SK-N-SH (cell line): ENCODE results near the gene FKBP6.
"Not testable (repeated sequence)": the region's sequence is repeated elsewhere in the genome, so short reads cannot be mapped to it uniquely, and the experiment has no call there.

ENCODE experiments used
- FOXJ3 ChIP-seq: sonication (generic); formaldehyde crosslinking; IDR thresholded peaks from 2 replicates; pipeline ENCODE4 v1.5.1; 2020; ENCODE audit warnings: mild to moderate bottlenecking, missing genetic modification reagents
- MXI1 ChIP-seq: IDR thresholded peaks from 2 replicates; pipeline ENCODE4 v1.6.1; 2012; ENCODE audit warnings: mild to moderate bottlenecking, low read depth, low read length, improper control_type of control experiment
- NFIC ChIP-seq: IDR thresholded peaks from 2 replicates; pipeline ENCODE4 v1.4.0; 2012; ENCODE audit warnings: borderline replicate concordance
- NRF1 ChIP-seq: IDR thresholded peaks from 2 replicates; pipeline ENCODE4 v1.6.1; 2012; ENCODE audit warnings: low read depth, mild to moderate bottlenecking, low read length
- POLR2AphosphoS5 ChIP-seq: IDR thresholded peaks from 2 replicates; pipeline ENCODE4 v1.6.1; 2012; ENCODE audit warnings: low read depth, low read length
- RAD21 ChIP-seq: IDR thresholded peaks from 2 replicates; pipeline ENCODE4 v1.6.1; 2012; ENCODE audit warnings: mild to moderate bottlenecking, low read length
- TF ChIP-seq, protein P1 (sequence below): fragments of 200-600 bp; sonication (generic); IDR thresholded peaks from 2 replicates; pipeline ENCODE4 v1.6.1; 2017; ENCODE audit warnings: antibody characterized with exemption, mild to moderate bottlenecking, moderate library complexity
- TF ChIP-seq, protein P2 (sequence below): IDR thresholded peaks from 2 replicates; pipeline ENCODE4 v1.6.1; 2012; ENCODE audit warnings: mild to moderate bottlenecking, low read depth, low read length, moderate library complexity
- TF ChIP-seq, protein P3 (sequence below): fragments of 150-350 bp; IDR thresholded peaks from 2 replicates; pipeline ENCODE4 v1.6.1; 2016; ENCODE audit warnings: mild to moderate bottlenecking, low read depth, low read length
- TF ChIP-seq, protein P4 (sequence below): IDR thresholded peaks from 2 replicates; pipeline ENCODE4 v1.4.0; 2012; ENCODE audit warnings: low read depth, borderline replicate concordance

DNA sequence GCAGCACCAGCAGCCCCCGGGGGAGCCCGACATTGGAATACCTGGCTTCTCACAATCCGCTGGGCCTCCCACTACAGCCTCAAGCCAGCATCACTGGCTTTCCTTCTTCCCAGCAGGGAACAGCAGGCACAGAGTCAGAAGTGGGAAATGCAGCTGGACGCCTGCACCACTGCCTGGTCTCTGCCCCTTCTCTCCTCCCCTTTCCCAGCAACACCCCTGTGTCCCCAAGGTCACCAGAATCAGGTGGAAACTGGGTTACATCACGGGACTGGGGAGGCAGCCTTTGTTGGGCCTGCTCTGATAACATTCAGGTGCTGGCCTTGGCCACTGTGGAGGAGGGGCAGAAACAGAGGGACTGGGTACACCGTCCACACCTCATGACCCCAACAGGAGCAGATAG, 2.5 kb upstream of the FKBP6 start:
- not testable (repeated sequence) for TF ChIP-seq MXI1, POLR2AphosphoS5, NRF1, FOXJ3, RAD21, NFIC
- TF ChIP-seq, protein P1, sequence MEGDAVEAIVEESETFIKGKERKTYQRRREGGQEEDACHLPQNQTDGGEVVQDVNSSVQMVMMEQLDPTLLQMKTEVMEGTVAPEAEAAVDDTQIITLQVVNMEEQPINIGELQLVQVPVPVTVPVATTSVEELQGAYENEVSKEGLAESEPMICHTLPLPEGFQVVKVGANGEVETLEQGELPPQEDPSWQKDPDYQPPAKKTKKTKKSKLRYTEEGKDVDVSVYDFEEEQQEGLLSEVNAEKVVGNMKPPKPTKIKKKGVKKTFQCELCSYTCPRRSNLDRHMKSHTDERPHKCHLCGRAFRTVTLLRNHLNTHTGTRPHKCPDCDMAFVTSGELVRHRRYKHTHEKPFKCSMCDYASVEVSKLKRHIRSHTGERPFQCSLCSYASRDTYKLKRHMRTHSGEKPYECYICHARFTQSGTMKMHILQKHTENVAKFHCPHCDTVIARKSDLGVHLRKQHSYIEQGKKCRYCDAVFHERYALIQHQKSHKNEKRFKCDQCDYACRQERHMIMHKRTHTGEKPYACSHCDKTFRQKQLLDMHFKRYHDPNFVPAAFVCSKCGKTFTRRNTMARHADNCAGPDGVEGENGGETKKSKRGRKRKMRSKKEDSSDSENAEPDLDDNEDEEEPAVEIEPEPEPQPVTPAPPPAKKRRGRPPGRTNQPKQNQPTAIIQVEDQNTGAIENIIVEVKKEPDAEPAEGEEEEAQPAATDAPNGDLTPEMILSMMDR, result not testable (repeated sequence)
- TF ChIP-seq, protein P2, sequence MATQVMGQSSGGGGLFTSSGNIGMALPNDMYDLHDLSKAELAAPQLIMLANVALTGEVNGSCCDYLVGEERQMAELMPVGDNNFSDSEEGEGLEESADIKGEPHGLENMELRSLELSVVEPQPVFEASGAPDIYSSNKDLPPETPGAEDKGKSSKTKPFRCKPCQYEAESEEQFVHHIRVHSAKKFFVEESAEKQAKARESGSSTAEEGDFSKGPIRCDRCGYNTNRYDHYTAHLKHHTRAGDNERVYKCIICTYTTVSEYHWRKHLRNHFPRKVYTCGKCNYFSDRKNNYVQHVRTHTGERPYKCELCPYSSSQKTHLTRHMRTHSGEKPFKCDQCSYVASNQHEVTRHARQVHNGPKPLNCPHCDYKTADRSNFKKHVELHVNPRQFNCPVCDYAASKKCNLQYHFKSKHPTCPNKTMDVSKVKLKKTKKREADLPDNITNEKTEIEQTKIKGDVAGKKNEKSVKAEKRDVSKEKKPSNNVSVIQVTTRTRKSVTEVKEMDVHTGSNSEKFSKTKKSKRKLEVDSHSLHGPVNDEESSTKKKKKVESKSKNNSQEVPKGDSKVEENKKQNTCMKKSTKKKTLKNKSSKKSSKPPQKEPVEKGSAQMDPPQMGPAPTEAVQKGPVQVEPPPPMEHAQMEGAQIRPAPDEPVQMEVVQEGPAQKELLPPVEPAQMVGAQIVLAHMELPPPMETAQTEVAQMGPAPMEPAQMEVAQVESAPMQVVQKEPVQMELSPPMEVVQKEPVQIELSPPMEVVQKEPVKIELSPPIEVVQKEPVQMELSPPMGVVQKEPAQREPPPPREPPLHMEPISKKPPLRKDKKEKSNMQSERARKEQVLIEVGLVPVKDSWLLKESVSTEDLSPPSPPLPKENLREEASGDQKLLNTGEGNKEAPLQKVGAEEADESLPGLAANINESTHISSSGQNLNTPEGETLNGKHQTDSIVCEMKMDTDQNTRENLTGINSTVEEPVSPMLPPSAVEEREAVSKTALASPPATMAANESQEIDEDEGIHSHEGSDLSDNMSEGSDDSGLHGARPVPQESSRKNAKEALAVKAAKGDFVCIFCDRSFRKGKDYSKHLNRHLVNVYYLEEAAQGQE, result not testable (repeated sequence)
- TF ChIP-seq, protein P3, sequence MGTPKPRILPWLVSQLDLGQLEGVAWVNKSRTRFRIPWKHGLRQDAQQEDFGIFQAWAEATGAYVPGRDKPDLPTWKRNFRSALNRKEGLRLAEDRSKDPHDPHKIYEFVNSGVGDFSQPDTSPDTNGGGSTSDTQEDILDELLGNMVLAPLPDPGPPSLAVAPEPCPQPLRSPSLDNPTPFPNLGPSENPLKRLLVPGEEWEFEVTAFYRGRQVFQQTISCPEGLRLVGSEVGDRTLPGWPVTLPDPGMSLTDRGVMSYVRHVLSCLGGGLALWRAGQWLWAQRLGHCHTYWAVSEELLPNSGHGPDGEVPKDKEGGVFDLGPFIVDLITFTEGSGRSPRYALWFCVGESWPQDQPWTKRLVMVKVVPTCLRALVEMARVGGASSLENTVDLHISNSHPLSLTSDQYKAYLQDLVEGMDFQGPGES, result not testable (repeated sequence)
- TF ChIP-seq, protein P4, sequence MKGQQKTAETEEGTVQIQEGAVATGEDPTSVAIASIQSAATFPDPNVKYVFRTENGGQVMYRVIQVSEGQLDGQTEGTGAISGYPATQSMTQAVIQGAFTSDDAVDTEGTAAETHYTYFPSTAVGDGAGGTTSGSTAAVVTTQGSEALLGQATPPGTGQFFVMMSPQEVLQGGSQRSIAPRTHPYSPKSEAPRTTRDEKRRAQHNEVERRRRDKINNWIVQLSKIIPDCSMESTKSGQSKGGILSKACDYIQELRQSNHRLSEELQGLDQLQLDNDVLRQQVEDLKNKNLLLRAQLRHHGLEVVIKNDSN, result not testable (repeated sequence)
